ENCODE measurements around the gene HADHB. TPM values are rescaled to one million over a fixed set of nuclear protein-coding genes. Genes with fewer than 3 reads are reported as not detected.
"Not testable (repeated sequence)": the region's sequence is repeated elsewhere in the genome, so short reads cannot be mapped to it uniquely, and the experiment has no call there.

Gene HADHB
- total RNA-seq, 1 experiment from 2014 or later = 154 TPM

- not testable (repeated sequence) for DNase-seq, H3K4me3 ChIP-seq, H3K27ac ChIP-seq
Observed at GRCh38 chr2:26268670-26269385, 24.1 kb downstream of the HADHB start.

GRCh38 chr2:26269571-26270158, 24.9 kb downstream of the HADHB start:
- no peak overlapping the region for H3K27ac ChIP-seq
- no peaks in the 10 kb centered on the region for H3K9me3 ChIP-seq (replicated peaks)

More at GRCh38 chr2:26268670-26269385, 24.1 kb downstream of the HADHB start:
- not testable (repeated sequence) for H3K9me3 ChIP-seq (replicated peaks); H3K4me1 ChIP-seq; H3K27me3 ChIP-seq
- peaks cover 16% of the 10 kb centered on the region for H3K36me3 ChIP-seq

GRCh38 chr2:26270373-26270772, 25.6 kb downstream of the HADHB start:
- no peaks in the 10 kb centered on the region for H3K9me3 ChIP-seq (replicated peaks)
- H3K36me3 ChIP-seq = peaks cover 17% of the 10 kb centered on the region
- no peak overlapping the region for H3K27ac ChIP-seq
- H3K4me3 ChIP-seq = no peak overlapping the region
- H3K27me3 ChIP-seq = no peaks in the 10 kb centered on the region
- no peaks in the 10 kb centered on the region for H3K4me1 ChIP-seq
- DNase-seq = no peak

More at GRCh38 chr2:26269571-26270158, 24.9 kb downstream of the HADHB start:
- DNase-seq = no peak
- peaks cover 21% of the 10 kb centered on the region for H3K36me3 ChIP-seq
- H3K4me3 ChIP-seq = no peak overlapping the region
- no peaks in the 10 kb centered on the region for H3K4me1 ChIP-seq
- no peaks in the 10 kb centered on the region for H3K27me3 ChIP-seq

GRCh38 chr2:26273501-26273900, 28.8 kb downstream of the HADHB start:
- peaks cover 29% of the 10 kb centered on the region for H3K36me3 ChIP-seq
- no peaks in the 10 kb centered on the region for H3K27me3 ChIP-seq
- H3K9me3 ChIP-seq (replicated peaks) = no peaks in the 10 kb centered on the region
- no peak for DNase-seq
- no peak overlapping the region for H3K4me3 ChIP-seq
- H3K27ac ChIP-seq = no peak overlapping the region
- H3K4me1 ChIP-seq = no peaks in the 10 kb centered on the region

GRCh38 chr2:26274058-26274613, 29.4 kb downstream of the HADHB start:
- Histone ChIP-seq H3K4me1 (no peaks in the 10 kb centered on the region), H3K4me3 (no peak overlapping the region), H3K9me3 (replicated peaks) (no peaks in the 10 kb centered on the region), H3K27ac (no peak overlapping the region), H3K27me3 (no peaks in the 10 kb centered on the region), H3K36me3 (peaks cover 35% of the 10 kb centered on the region)
- no peak for DNase-seq

GRCh38 chr2:26276484-26277227, 31.9 kb downstream of the HADHB start:
- DNase-seq = no peak
- H3K9me3 ChIP-seq (replicated peaks) = no peaks in the 10 kb centered on the region
- H3K36me3 ChIP-seq = peaks cover 48% of the 10 kb centered on the region
- H3K4me1 ChIP-seq = no peaks in the 10 kb centered on the region; the same call in 1 of the 2 replicates
- no peak overlapping the region for H3K4me3 ChIP-seq
- no peak overlapping the region for H3K27ac ChIP-seq
- H3K27me3 ChIP-seq = no peaks in the 10 kb centered on the region

GRCh38 chr2:26279886-26280285, 35.1 kb downstream of the HADHB start:
- Histone ChIP-seq H3K27me3 (no peaks in the 10 kb centered on the region), H3K27ac (no peak overlapping the region), H3K4me1 (no peaks in the 10 kb centered on the region; the same call in 1 of the 2 replicates), H3K9me3 (replicated peaks) (no peaks in the 10 kb centered on the region), H3K36me3 (peaks cover 56% of the 10 kb centered on the region), H3K4me3 (no peak overlapping the region)
- peak in 1 of 2 experiments; percentile 27 for DNase-seq

GRCh38 chr2:26281226-26281625, 36.5 kb downstream of the HADHB start:
- H3K36me3 ChIP-seq = peaks cover 63% of the 10 kb centered on the region
- no peak overlapping the region for H3K4me3 ChIP-seq
- H3K27ac ChIP-seq = no peak overlapping the region
- no peaks in the 10 kb centered on the region for H3K27me3 ChIP-seq
- no peak for DNase-seq
- H3K9me3 ChIP-seq (replicated peaks) = no peaks in the 10 kb centered on the region
- H3K4me1 ChIP-seq = no peaks in the 10 kb centered on the region; the same call in 1 of the 2 replicates

GRCh38 chr2:26283606-26284005, 38.9 kb downstream of the HADHB start:
- no peaks in the 10 kb centered on the region for H3K9me3 ChIP-seq (replicated peaks)
- DNase-seq = no peak
- no peak overlapping the region for H3K27ac ChIP-seq
- H3K4me3 ChIP-seq = no peak overlapping the region
- H3K36me3 ChIP-seq = peaks cover 61% of the 10 kb centered on the region
- no peaks in the 10 kb centered on the region; the same call in 1 of the 2 replicates for H3K4me1 ChIP-seq
- no peaks in the 10 kb centered on the region for H3K27me3 ChIP-seq

GRCh38 chr2:26284132-26284531, 39.4 kb downstream of the HADHB start:
- peaks cover 57% of the 10 kb centered on the region for H3K36me3 ChIP-seq

GRCh38 chr2:26285931-26286330, 41.2 kb downstream of the HADHB start:
- H3K27ac ChIP-seq = no peak overlapping the region
- no peaks in the 10 kb centered on the region for H3K9me3 ChIP-seq (replicated peaks)
- H3K36me3 ChIP-seq = peaks cover 52% of the 10 kb centered on the region
- no peaks in the 10 kb centered on the region for H3K4me1 ChIP-seq
- no peaks in the 10 kb centered on the region for H3K27me3 ChIP-seq
- DNase-seq = no peak
- H3K4me3 ChIP-seq = no peak overlapping the region

More at GRCh38 chr2:26284132-26284531, 39.4 kb downstream of the HADHB start:
- no peak for DNase-seq
- H3K27ac ChIP-seq = no peak overlapping the region
- no peaks in the 10 kb centered on the region for H3K27me3 ChIP-seq
- H3K4me3 ChIP-seq = no peak overlapping the region
- no peaks in the 10 kb centered on the region for H3K9me3 ChIP-seq (replicated peaks)
- H3K4me1 ChIP-seq = no peaks in the 10 kb centered on the region; the same call in 1 of the 2 replicates

GRCh38 chr2:26290001-26290400, 45.3 kb downstream of the HADHB start:
- H3K4me3 ChIP-seq = no peak overlapping the region
- no peak overlapping the region for H3K27ac ChIP-seq

GRCh38 chr2:26292646-26293045, 47.9 kb downstream of the HADHB start:
- H3K9me3 ChIP-seq (replicated peaks) = no peaks in the 10 kb centered on the region
- H3K27ac ChIP-seq = no peak overlapping the region
- H3K27me3 ChIP-seq = no peaks in the 10 kb centered on the region
- H3K36me3 ChIP-seq = peaks cover 11% of the 10 kb centered on the region; the same call in 1 of the 2 replicates
- H3K4me3 ChIP-seq = no peak overlapping the region
- no peak for DNase-seq
- no peaks in the 10 kb centered on the region for H3K4me1 ChIP-seq

More at GRCh38 chr2:26290001-26290400, 45.3 kb downstream of the HADHB start:
- DNase-seq = no peak
- no peaks in the 10 kb centered on the region for H3K4me1 ChIP-seq
- no peaks in the 10 kb centered on the region for H3K27me3 ChIP-seq
- H3K36me3 ChIP-seq = peaks cover 24% of the 10 kb centered on the region; the same call in 1 of the 2 replicates
- H3K9me3 ChIP-seq (replicated peaks) = no peaks in the 10 kb centered on the region

GRCh38 chr2:26295511-26295910, 50.8 kb downstream of the HADHB start:
- no peaks in the 10 kb centered on the region for H3K9me3 ChIP-seq (replicated peaks)

More at GRCh38 chr2:26295511-26295910, 50.8 kb downstream of the HADHB start:
- Histone ChIP-seq H3K4me1 (peaks cover under 1% of the 10 kb centered on the region; the same call in 1 of the 2 replicates), H3K36me3 (no peaks in the 10 kb centered on the region), H3K27me3 (no peaks in the 10 kb centered on the region), H3K4me3 (no peak overlapping the region), H3K27ac (no peak overlapping the region)
- DNase-seq = no peak
